ENCODE results near the gene NDRG2. TPM values are rescaled to one million over a fixed set of nuclear protein-coding genes. Genes with fewer than 3 reads are reported as not detected.

Gene NDRG2
- 2.5 to 3.3 TPM (median 2.7 TPM) in 5 replicates for total RNA-seq (2022; extraction: Qiagen RNA extraction; ENCODE audit: low read depth)

GRCh38 chr14:21024585-21025370 is at the start of gene NDRG2:
Gene NDRG2, minus strand, starts transcription at chr14:21025061. Its CDS starts 1,746 bp downstream, at chr14:21023315.

GRCh38 chr14:21070083-21070609 is 45.3 kb upstream of the NDRG2 start, which contains the start of gene ARHGEF40:
Gene ARHGEF40, plus strand, starts transcription at chr14:21070304. Its CDS starts 93 bp downstream, at chr14:21070397.

GRCh38 chr14:21057803-21058675 is 33.2 kb upstream of the NDRG2 start, which contains the start of gene RNASE8:
Gene RNASE8, plus strand, starts transcription at chr14:21057822. Its CDS starts 71 bp downstream, at chr14:21057893.

GRCh38 chr14:21041676-21042433 is 17.0 kb upstream of the NDRG2 start, which contains the start of gene RNASE7:
Gene RNASE7, plus strand, starts transcription at chr14:21042362. Its CDS starts 631 bp downstream, at chr14:21042993.

GRCh38 chr14:21034707-21035106 is 9.8 kb upstream of the NDRG2 start, which contains the start of gene RNASE13:
Gene RNASE13, minus strand, starts transcription at chr14:21034807. Its CDS starts 519 bp downstream, at chr14:21034288.

GRCh38 chr14:21029917-21030316 is 5.1 kb upstream of the NDRG2 start, which contains the start of gene TPPP2:
Gene TPPP2, plus strand, starts transcription at chr14:21030217. Its CDS starts 365 bp downstream, at chr14:21030582.

GRCh38 chr14:20998674-20999366 is 26.0 kb downstream of the NDRG2 start, which contains the start of gene SLC39A2:
Gene SLC39A2, plus strand, starts transcription at chr14:20999293. Its CDS starts 154 bp downstream, at chr14:20999447.

GRCh38 chr14:20989787-20990600 is 34.9 kb downstream of the NDRG2 start, which contains the start of gene METTL17:
Gene METTL17, plus strand, starts transcription at chr14:20989980. Its CDS starts 23 bp downstream, at chr14:20990003.

Other genes starting within 250 kb of the NDRG2 start
- not detected in 5 replicates for gene RNASE6, start 243.8 kb downstream of the NDRG2 start, total RNA-seq (2022; extraction: Qiagen RNA extraction; ENCODE audit: low read depth)
- 0.17 to 0.50 TPM (median 0.27 TPM) in 4 of 5 replicates, not detected in the other for gene RNASE1, start 222.2 kb downstream of the NDRG2 start, total RNA-seq (2022; extraction: Qiagen RNA extraction; ENCODE audit: low read depth)
- gene RNASE3, start 133.7 kb downstream of the NDRG2 start, total RNA-seq (2022; extraction: Qiagen RNA extraction; ENCODE audit: low read depth) = not detected in 5 replicates
- not detected in 5 replicates for gene RNASE2, start 69.6 kb downstream of the NDRG2 start, total RNA-seq (2022; extraction: Qiagen RNA extraction; ENCODE audit: low read depth)
- gene METTL17, start 35.1 kb downstream of the NDRG2 start, total RNA-seq (2022; extraction: Qiagen RNA extraction; ENCODE audit: low read depth) = 68.4 to 77.9 TPM (median 74.9 TPM) in 5 replicates
- gene SLC39A2, start 25.8 kb downstream of the NDRG2 start, total RNA-seq (2022; extraction: Qiagen RNA extraction; ENCODE audit: low read depth) = 0.09 TPM in 1 of 5 replicates, not detected in the others
- gene TPPP2, start 5.2 kb upstream of the NDRG2 start, total RNA-seq (2022; extraction: Qiagen RNA extraction; ENCODE audit: low read depth) = not detected in 5 replicates
- gene RNASE13, start 9.7 kb upstream of the NDRG2 start, total RNA-seq (2022; extraction: Qiagen RNA extraction; ENCODE audit: low read depth) = not detected in 5 replicates
- not detected in 5 replicates for gene RNASE7, start 17.3 kb upstream of the NDRG2 start, total RNA-seq (2022; extraction: Qiagen RNA extraction; ENCODE audit: low read depth)
- not detected in 5 replicates for gene RNASE8, start 32.8 kb upstream of the NDRG2 start, total RNA-seq (2022; extraction: Qiagen RNA extraction; ENCODE audit: low read depth)
- gene ARHGEF40, start 45.2 kb upstream of the NDRG2 start, total RNA-seq (2022; extraction: Qiagen RNA extraction; ENCODE audit: low read depth) = 7.8 to 13.1 TPM (median 9.5 TPM) in 5 replicates
- 19.7 to 30.5 TPM (median 28.9 TPM) in 5 replicates for gene ZNF219, start 73.6 kb upstream of the NDRG2 start, total RNA-seq (2022; extraction: Qiagen RNA extraction; ENCODE audit: low read depth)
- gene TMEM253, start 76.0 kb upstream of the NDRG2 start, total RNA-seq (2022; extraction: Qiagen RNA extraction; ENCODE audit: low read depth) = 0.58 to 1.1 TPM (median 0.85 TPM) in 5 replicates
- gene OR5AU1, start 131.0 kb upstream of the NDRG2 start, total RNA-seq (2022; extraction: Qiagen RNA extraction; ENCODE audit: low read depth) = not detected in 5 replicates
- gene HNRNPC, start 244.4 kb upstream of the NDRG2 start, total RNA-seq (2022; extraction: Qiagen RNA extraction; ENCODE audit: low read depth) = 791 to 1,079 TPM (median 796 TPM) in 5 replicates